ENCODE measurements around the gene FARP1. TPM values are rescaled to one million over a fixed set of nuclear protein-coding genes. Genes with fewer than 3 reads are reported as not detected.

FARP1 gene
- polyA plus RNA-seq, 2 of the 4 experiments (the other 2 are of a cell fraction): 9.4 to 13.0 TPM

DNA sequence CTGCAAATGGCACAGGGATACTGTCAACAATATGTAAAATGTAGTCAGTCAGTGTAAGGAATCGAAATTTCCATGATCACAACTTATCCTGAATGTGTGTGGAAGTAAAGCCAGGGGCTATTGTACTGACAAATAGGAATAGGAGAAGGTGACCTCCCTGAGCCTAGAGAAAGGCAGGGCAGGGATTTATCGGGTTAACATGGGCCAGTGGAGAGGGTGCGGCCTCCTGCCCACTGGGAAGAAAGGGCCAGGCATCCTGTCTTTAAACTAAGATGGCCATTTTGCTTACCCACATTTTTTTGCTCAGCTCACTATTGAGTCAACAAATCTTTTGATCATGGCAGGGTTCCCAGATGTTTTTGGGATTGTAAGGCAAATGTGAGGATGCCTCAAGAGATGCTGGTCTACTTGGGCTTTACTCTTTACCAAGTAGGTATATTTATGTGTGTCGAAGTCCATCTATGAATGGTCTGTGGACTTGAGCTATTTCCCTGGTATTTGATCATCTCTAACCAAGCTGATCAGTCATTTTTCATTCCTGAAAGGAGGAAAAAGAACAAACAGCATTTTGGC is 150.8 kb downstream of the FARP1 start:
- WGBS (ENCODE audit: missing lambda C conversion rate): 53% methylated on average over 4 of the region's 4 CpGs
- ATAC-seq (peak in 1 of 2 experiments; percentile 50; a peak in 3 of 6 replicates), FAIRE-seq (no peak), DNase-seq (ENCODE audit: low read depth in 1 of 2, low spot score in 1 of 2) (peak in 1 of 2 experiments; percentile 6)
- H3K4me1 ChIP-seq: peaks cover 8% of the 10 kb centered on the region
- no peak overlapping the region for H3K4me3 ChIP-seq
- CTCF ChIA-PET: no interaction called here
- no peak overlapping the region for H3K27ac ChIP-seq
- TF ChIP-seq POLR2A (IDR thresholded peaks at IDR 0.05; ENCODE audit: low read length) (no peak), SREBF2 (IDR thresholded peaks at IDR 0.05) (no peak), TFCP2L1 (CRISPR knock-in tag; IDR thresholded peaks at IDR 0.05) (no peak), EHMT2 (IDR thresholded peaks at IDR 0.05; ENCODE audit: low read depth) (no peak), RARB (CRISPR knock-in tag; IDR thresholded peaks at IDR 0.05) (no peak), RAD21 (conservative IDR thresholded peaks at IDR 0.05 in 1 of 2, IDR thresholded peaks at IDR 0.05 in 1 of 2) (no peak), RFX5 (IDR thresholded peaks at IDR 0.05) (no peak), EHF (CRISPR knock-in tag; IDR thresholded peaks at IDR 0.05) (no peak), FOSL2 (IDR thresholded peaks at IDR 0.05) (no peak), FOSL2 (CRISPR knock-in tag; IDR thresholded peaks at IDR 0.05) (no peak), BHLHE40 (IDR thresholded peaks at IDR 0.05; ENCODE audit: low read depth, low read length) (no peak)
- TF ChIP-seq, protein P1, sequence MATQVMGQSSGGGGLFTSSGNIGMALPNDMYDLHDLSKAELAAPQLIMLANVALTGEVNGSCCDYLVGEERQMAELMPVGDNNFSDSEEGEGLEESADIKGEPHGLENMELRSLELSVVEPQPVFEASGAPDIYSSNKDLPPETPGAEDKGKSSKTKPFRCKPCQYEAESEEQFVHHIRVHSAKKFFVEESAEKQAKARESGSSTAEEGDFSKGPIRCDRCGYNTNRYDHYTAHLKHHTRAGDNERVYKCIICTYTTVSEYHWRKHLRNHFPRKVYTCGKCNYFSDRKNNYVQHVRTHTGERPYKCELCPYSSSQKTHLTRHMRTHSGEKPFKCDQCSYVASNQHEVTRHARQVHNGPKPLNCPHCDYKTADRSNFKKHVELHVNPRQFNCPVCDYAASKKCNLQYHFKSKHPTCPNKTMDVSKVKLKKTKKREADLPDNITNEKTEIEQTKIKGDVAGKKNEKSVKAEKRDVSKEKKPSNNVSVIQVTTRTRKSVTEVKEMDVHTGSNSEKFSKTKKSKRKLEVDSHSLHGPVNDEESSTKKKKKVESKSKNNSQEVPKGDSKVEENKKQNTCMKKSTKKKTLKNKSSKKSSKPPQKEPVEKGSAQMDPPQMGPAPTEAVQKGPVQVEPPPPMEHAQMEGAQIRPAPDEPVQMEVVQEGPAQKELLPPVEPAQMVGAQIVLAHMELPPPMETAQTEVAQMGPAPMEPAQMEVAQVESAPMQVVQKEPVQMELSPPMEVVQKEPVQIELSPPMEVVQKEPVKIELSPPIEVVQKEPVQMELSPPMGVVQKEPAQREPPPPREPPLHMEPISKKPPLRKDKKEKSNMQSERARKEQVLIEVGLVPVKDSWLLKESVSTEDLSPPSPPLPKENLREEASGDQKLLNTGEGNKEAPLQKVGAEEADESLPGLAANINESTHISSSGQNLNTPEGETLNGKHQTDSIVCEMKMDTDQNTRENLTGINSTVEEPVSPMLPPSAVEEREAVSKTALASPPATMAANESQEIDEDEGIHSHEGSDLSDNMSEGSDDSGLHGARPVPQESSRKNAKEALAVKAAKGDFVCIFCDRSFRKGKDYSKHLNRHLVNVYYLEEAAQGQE (IDR thresholded peaks at IDR 0.05): no peak
- TF ChIP-seq, protein P2, sequence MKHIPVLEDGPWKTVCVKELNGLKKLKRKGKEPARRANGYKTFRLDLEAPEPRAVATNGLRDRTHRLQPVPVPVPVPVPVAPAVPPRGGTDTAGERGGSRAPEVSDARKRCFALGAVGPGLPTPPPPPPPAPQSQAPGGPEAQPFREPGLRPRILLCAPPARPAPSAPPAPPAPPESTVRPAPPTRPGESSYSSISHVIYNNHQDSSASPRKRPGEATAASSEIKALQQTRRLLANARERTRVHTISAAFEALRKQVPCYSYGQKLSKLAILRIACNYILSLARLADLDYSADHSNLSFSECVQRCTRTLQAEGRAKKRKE (CRISPR knock-in tag; IDR thresholded peaks at IDR 0.05; ENCODE audit: low read depth): no peak
- TF ChIP-seq, protein P3, sequence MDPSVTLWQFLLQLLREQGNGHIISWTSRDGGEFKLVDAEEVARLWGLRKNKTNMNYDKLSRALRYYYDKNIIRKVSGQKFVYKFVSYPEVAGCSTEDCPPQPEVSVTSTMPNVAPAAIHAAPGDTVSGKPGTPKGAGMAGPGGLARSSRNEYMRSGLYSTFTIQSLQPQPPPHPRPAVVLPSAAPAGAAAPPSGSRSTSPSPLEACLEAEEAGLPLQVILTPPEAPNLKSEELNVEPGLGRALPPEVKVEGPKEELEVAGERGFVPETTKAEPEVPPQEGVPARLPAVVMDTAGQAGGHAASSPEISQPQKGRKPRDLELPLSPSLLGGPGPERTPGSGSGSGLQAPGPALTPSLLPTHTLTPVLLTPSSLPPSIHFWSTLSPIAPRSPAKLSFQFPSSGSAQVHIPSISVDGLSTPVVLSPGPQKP (IDR thresholded peaks at IDR 0.05; ENCODE audit: low read depth, low read length): no peak
- no peaks in the 10 kb centered on the region for H3K9me3 ChIP-seq
- POLR2A ChIA-PET: no interaction called here
- H3K4me2 ChIP-seq: peak overlapping the region; percentile 24; the same call in 2 of the 3 replicates

DNA sequence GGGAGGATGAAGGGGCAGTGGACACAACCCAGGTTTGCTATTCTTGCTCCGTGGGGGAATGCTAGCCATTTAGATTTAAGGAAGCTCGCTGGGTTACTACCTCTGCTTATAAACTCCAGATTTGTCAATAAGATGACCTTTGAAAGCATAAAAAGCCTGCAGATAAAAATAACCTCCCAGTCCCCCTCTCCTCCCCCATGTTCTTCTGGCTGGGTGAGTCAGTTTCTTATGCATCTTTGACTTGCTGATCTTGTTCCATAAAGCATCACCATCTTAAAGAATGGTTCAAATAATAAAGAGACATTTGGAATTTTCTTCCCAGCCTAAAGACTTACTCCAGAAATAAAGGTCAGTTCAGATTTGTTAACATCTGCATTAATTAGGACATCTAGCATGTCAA is 152.5 kb downstream of the FARP1 start:
- CTCF ChIA-PET: no interaction called here

More for the DNA sequence above, 152.5 kb downstream of the FARP1 start:
- POLR2A ChIA-PET: no interaction called here
- H3K4me3 ChIP-seq: no peak overlapping the region
- H3K9me3 ChIP-seq: no peaks in the 10 kb centered on the region
- FAIRE-seq (no peak), ATAC-seq (no peak), DNase-seq (ENCODE audit: low read depth in 1 of 2, low spot score in 1 of 2) (no peak)
- TF ChIP-seq, protein P4, sequence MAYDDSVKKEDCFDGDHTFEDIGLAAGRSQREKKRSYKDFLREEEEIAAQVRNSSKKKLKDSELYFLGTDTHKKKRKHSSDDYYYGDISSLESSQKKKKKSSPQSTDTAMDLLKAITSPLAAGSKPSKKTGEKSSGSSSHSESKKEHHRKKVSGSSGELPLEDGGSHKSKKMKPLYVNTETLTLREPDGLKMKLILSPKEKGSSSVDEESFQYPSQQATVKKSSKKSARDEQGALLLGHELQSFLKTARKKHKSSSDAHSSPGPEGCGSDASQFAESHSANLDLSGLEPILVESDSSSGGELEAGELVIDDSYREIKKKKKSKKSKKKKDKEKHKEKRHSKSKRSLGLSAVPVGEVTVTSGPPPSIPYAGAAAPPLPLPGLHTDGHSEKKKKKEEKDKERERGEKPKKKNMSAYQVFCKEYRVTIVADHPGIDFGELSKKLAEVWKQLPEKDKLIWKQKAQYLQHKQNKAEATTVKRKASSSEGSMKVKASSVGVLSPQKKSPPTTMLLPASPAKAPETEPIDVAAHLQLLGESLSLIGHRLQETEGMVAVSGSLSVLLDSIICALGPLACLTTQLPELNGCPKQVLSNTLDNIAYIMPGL (CRISPR knock-in tag; IDR thresholded peaks at IDR 0.05; ENCODE audit: borderline replicate concordance): no peak
- TF ChIP-seq HOXB13 (CRISPR knock-in tag; IDR thresholded peaks at IDR 0.05; ENCODE audit: low read depth) (no peak), ZC3H11A (IDR thresholded peaks at IDR 0.05) (no peak), POLR2AphosphoS2 (conservative IDR thresholded peaks at IDR 0.05; ENCODE audit: low read length) (no peak), MYC (IDR thresholded peaks at IDR 0.05; ENCODE audit: borderline replicate concordance, low read length) (no peak), ESRRA (IDR thresholded peaks at IDR 0.05; ENCODE audit: borderline replicate concordance, low read length) (no peak), RNF2 (IDR thresholded peaks at IDR 0.05; ENCODE audit: borderline replicate concordance, low read depth) (no peak), KDM5A (IDR thresholded peaks at IDR 0.05) (no peak), NFE2L2 (conservative IDR thresholded peaks at IDR 0.05; ENCODE audit: low read length) (no peak), EHF (CRISPR knock-in tag; IDR thresholded peaks at IDR 0.05) (no peak), ZFP36 (IDR thresholded peaks at IDR 0.05; ENCODE audit: borderline replicate concordance, partially characterized antibody) (no peak)
- TF ChIP-seq, protein P5, sequence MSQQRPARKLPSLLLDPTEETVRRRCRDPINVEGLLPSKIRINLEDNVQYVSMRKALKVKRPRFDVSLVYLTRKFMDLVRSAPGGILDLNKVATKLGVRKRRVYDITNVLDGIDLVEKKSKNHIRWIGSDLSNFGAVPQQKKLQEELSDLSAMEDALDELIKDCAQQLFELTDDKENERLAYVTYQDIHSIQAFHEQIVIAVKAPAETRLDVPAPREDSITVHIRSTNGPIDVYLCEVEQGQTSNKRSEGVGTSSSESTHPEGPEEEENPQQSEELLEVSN (IDR thresholded peaks at IDR 0.05; ENCODE audit: borderline replicate concordance, low read depth): no peak
- TF ChIP-seq, protein P6, sequence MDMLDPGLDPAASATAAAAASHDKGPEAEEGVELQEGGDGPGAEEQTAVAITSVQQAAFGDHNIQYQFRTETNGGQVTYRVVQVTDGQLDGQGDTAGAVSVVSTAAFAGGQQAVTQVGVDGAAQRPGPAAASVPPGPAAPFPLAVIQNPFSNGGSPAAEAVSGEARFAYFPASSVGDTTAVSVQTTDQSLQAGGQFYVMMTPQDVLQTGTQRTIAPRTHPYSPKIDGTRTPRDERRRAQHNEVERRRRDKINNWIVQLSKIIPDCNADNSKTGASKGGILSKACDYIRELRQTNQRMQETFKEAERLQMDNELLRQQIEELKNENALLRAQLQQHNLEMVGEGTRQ (IDR thresholded peaks at IDR 0.05): no peak
- TF ChIP-seq, protein P7, sequence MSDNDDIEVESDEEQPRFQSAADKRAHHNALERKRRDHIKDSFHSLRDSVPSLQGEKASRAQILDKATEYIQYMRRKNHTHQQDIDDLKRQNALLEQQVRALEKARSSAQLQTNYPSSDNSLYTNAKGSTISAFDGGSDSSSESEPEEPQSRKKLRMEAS (IDR thresholded peaks at IDR 0.05): no peak
- no peak overlapping the region for H3K4me2 ChIP-seq
- 77% methylated on average over 2 of the region's 2 CpGs for whole genome bisulfite sequencing (ENCODE audit: missing lambda C conversion rate)
- H3K4me1 ChIP-seq: peaks cover 8% of the 10 kb centered on the region
- no peak overlapping the region for H3K27ac ChIP-seq

All from A549 (cell line).